BJ (cell line): Measurements from ENCODE around the gene MAGEF1. TPM values are rescaled to one million over a fixed set of nuclear protein-coding genes. Genes with fewer than 3 reads are reported as not detected.

Experiments
- CTCF ChIA-PET: fragments of 350-600 bp; formaldehyde crosslinking; extraction: SDS; loops from one replicate; lab custom pipeline; 2021; ENCODE audit warnings: antibody characterized with exemption, inconsistent platforms; lab: Yijun Ruan, JAX
- POLR2A ChIA-PET: fragments of 300-600 bp; sonication (Branson Sonifier 250); formaldehyde crosslinking; extraction: SDS; loops from one replicate; lab custom pipeline; 2021; ENCODE audit warnings: antibody characterized with exemption; lab: Charles Lee
- DNase-seq: peaks from one replicate; pipeline ENCODE4 v3.0.0-alpha.2; 2011; ENCODE audit warnings: low read depth
- H3K27me3 ChIP-seq: 2 replicates; pipeline ENCODE4 v1.6.0; 2011; ENCODE audit warnings: low read length; ENCODE audit not compliant: control insufficient read depth, insufficient read depth
- H3K36me3 ChIP-seq: 2 replicates; pipeline ENCODE4 v1.5.1; 2011; ENCODE audit warnings: low read length; ENCODE audit not compliant: control insufficient read depth, insufficient read depth
- H3K4me3 ChIP-seq: 2 replicates; pipeline ENCODE4 v1.5.1; 2011; ENCODE audit warnings: low read depth, mild to moderate bottlenecking, control low read depth, low read length
- polyA plus RNA-seq: library from polyadenylated mRNA; depleted of rRNA; stranded (reverse); fragments of >200 nt; gene quantifications from 2 replicates; pipeline ENCODE4 v1.2.3, GENCODE V29; 2011
- TF ChIP-seq, protein P1 (sequence below): IDR thresholded peaks from 2 replicates; pipeline ENCODE4 v1.5.1; 2011; ENCODE audit warnings: low read depth, mild to moderate bottlenecking, control low read depth, inconsistent platforms, low read length, moderate library complexity; ENCODE audit not compliant: insufficient read depth

Gene MAGEF1
- polyA plus RNA-seq, 1 experiment, result 14.3 TPM

- ChIA-PET CTCF (interaction anchor here (0.6 to 1.0 kb wide), 3 partner anchors 25 to 566 kb away, joined by 3 to 6 read pairs (median 3); partner anchors contain the start of gene EPHB3), POLR2A (no interaction called here)
- no peak overlapping the region for H3K4me3 ChIP-seq
- TF ChIP-seq, protein P1, sequence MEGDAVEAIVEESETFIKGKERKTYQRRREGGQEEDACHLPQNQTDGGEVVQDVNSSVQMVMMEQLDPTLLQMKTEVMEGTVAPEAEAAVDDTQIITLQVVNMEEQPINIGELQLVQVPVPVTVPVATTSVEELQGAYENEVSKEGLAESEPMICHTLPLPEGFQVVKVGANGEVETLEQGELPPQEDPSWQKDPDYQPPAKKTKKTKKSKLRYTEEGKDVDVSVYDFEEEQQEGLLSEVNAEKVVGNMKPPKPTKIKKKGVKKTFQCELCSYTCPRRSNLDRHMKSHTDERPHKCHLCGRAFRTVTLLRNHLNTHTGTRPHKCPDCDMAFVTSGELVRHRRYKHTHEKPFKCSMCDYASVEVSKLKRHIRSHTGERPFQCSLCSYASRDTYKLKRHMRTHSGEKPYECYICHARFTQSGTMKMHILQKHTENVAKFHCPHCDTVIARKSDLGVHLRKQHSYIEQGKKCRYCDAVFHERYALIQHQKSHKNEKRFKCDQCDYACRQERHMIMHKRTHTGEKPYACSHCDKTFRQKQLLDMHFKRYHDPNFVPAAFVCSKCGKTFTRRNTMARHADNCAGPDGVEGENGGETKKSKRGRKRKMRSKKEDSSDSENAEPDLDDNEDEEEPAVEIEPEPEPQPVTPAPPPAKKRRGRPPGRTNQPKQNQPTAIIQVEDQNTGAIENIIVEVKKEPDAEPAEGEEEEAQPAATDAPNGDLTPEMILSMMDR, result no peak
- DNase-seq, result no peak
- H3K27me3 ChIP-seq, result no peaks in the 10 kb centered on the region; the same call in 1 of the 2 replicates
- no peaks in the 10 kb centered on the region for H3K36me3 ChIP-seq
Observed at GRCh38 chr3:184746131-184747120, 34.6 kb upstream of the MAGEF1 start.

- CTCF ChIA-PET, result interaction anchor here (0.9 to 1.6 kb wide), 2 partner anchors 26 to 32 kb away, joined by 3 to 5 read pairs; no protein-coding TSS in a partner anchor
- no peak for DNase-seq
- TF ChIP-seq, protein P1, result no peak
- Histone ChIP-seq H3K4me3 (no peak overlapping the region), H3K27me3 (no peaks in the 10 kb centered on the region; the same call in 1 of the 2 replicates), H3K36me3 (no peaks in the 10 kb centered on the region)
- POLR2A ChIA-PET, result no interaction called here
Observed at GRCh38 chr3:184745526-184745925, 33.7 kb upstream of the MAGEF1 start.

- no peaks in the 10 kb centered on the region; the same call in 1 of the 2 replicates for H3K27me3 ChIP-seq
- no peak overlapping the region for H3K4me3 ChIP-seq
- DNase-seq, result no peak
- TF ChIP-seq, protein P1, result no peak
- POLR2A ChIA-PET, result no interaction called here
- CTCF ChIA-PET, result interaction anchor here (0.7 to 3.8 kb wide), 9 partner anchors 9 to 202 kb away, joined by 3 to 12 read pairs (median 3); no protein-coding TSS in a partner anchor
- H3K36me3 ChIP-seq, result no peaks in the 10 kb centered on the region
Observed at GRCh38 chr3:184743248-184743647, 31.4 kb upstream of the MAGEF1 start.

GRCh38 chr3:184742676-184743135 lies 30.8 kb upstream of the MAGEF1 start:
- Histone ChIP-seq H3K36me3 (no peaks in the 10 kb centered on the region), H3K4me3 (no peak overlapping the region), H3K27me3 (no peaks in the 10 kb centered on the region; the same call in 1 of the 2 replicates)
- no peak for DNase-seq
- ChIA-PET POLR2A (no interaction called here), CTCF (interaction anchor here (0.7 to 3.8 kb wide), 7 partner anchors 9 to 166 kb away, joined by 3 to 12 read pairs (median 3); no protein-coding TSS in a partner anchor)
- TF ChIP-seq, protein P1, result no peak
